GM21423 (cell line): Measurements from ENCODE around the gene KNDC1.

Source experiments
- ATAC-seq: cut with Tn5 transposase; IDR thresholded peaks from one replicate; pipeline ENCODE4 v1.9.1; 2021; ENCODE audit warnings: mild to moderate bottlenecking, moderate library complexity; ENCODE audit not compliant: unreplicated experiment

KNDC1 gene

GRCh38 chr10:133177380-133178157 is 17.6 kb downstream of the KNDC1 start:
- no peak for ATAC-seq

GRCh38 chr10:133178357-133179127 is 18.5 kb downstream of the KNDC1 start:
- no peak for ATAC-seq

GRCh38 chr10:133179128-133179520 is 19.1 kb downstream of the KNDC1 start:
- no peak for ATAC-seq

GRCh38 chr10:133179651-133180050 is 19.6 kb downstream of the KNDC1 start:
- ATAC-seq = no peak

GRCh38 chr10:133180192-133180964 is 20.4 kb downstream of the KNDC1 start:
- ATAC-seq = no peak

- ATAC-seq = no peak
Observed at GRCh38 chr10:133180965-133181639, 21.1 kb downstream of the KNDC1 start.

GRCh38 chr10:133182190-133182589 is 22.2 kb downstream of the KNDC1 start:
- ATAC-seq = no peak

- no peak for ATAC-seq
Observed at GRCh38 chr10:133182791-133183645, 23.0 kb downstream of the KNDC1 start.

GRCh38 chr10:133183646-133184378 is 23.8 kb downstream of the KNDC1 start:
- ATAC-seq = no peak

- ATAC-seq = no peak
Observed at GRCh38 chr10:133184591-133185244, 24.7 kb downstream of the KNDC1 start.

GRCh38 chr10:133185421-133185820 is 25.4 kb downstream of the KNDC1 start:
- ATAC-seq = no peak

- no peak for ATAC-seq
Observed at GRCh38 chr10:133185916-133186315, 25.9 kb downstream of the KNDC1 start.

GRCh38 chr10:133186416-133187090 is 26.5 kb downstream of the KNDC1 start:
- no peak for ATAC-seq

GRCh38 chr10:133187091-133187905 is 27.3 kb downstream of the KNDC1 start:
- no peak for ATAC-seq

GRCh38 chr10:133187906-133188681 is 28.1 kb downstream of the KNDC1 start:
- no peak for ATAC-seq

GRCh38 chr10:133189256-133189655 is 29.2 kb downstream of the KNDC1 start:
- ATAC-seq = no peak

- ATAC-seq = no peak
Observed at GRCh38 chr10:133189726-133190125, 29.7 kb downstream of the KNDC1 start.
